Neutrophil (primary cell): ENCODE measurements around the gene FOXO1.

Experiments used
- H3K27ac ChIP-seq: fragments of 200-600 bp; sonication (generic); 2 replicates; pipeline ENCODE4 v1.5.1; 2016; ENCODE audit warnings: mild to moderate bottlenecking, moderate library complexity
- H3K27me3 ChIP-seq: fragments of 200-600 bp; sonication (generic); 2 replicates; pipeline ENCODE4 v1.6.0; 2016; ENCODE audit warnings: mild to moderate bottlenecking
- H3K36me3 ChIP-seq: fragments of 200-600 bp; sonication (generic); 2 replicates; pipeline ENCODE4 v1.5.1; 2017
- H3K4me1 ChIP-seq, 2 experiments: fragments of 200-600 bp in 1 of 2; sonication (generic) in 1 of 2; 1 replicate in 1 of 2; 2 replicates in 1 of 2; pipeline versions ENCODE4 v1.5.1 to v1.6.1; 2013 to 2016; ENCODE audit warnings: low read depth in 1 of 2, low read length in 1 of 2, mild to moderate bottlenecking in 1 of 2, moderate library complexity in 1 of 2; ENCODE audit not compliant: control insufficient read depth in 1 of 2, insufficient read depth in 1 of 2
- H3K4me3 ChIP-seq, 2 experiments: fragments of 200-600 bp in 1 of 2; sonication (generic) in 1 of 2; 1 replicate in 1 of 2; 2 replicates in 1 of 2; pipeline ENCODE4 v1.5.1; 2013 to 2016; ENCODE audit warnings: low read depth in 1 of 2, low read length in 1 of 2, mild to moderate bottlenecking in 1 of 2, moderate library complexity in 1 of 2
- H3K9me3 ChIP-seq: fragments of 200-600 bp; sonication (generic); 2 replicates; pipeline ENCODE4 v1.5.1; 2016
- CTCF ChIP-seq: fragments of 200-600 bp; sonication (generic); IDR thresholded peaks from 2 replicates; pipeline ENCODE4 v1.5.1; 2016; ENCODE audit warnings: antibody characterized with exemption

The FOXO1 gene

GRCh38 chr13:40596484-40596883, 70.0 kb downstream of the FOXO1 start:
- Histone ChIP-seq H3K4me3 (no peak overlapping the region), H3K4me1 (peaks cover under 1 to 4% of the 10 kb centered on the region in 2 experiments)

GRCh38 chr13:40595693-40596092, 70.7 kb downstream of the FOXO1 start:
- Histone ChIP-seq H3K9me3 (no peaks in the 10 kb centered on the region), H3K4me3 (no peak overlapping the region), H3K27ac (no peak overlapping the region)

More at GRCh38 chr13:40596484-40596883, 70.0 kb downstream of the FOXO1 start:
- no peaks in the 10 kb centered on the region for H3K27me3 ChIP-seq
- no peaks in the 10 kb centered on the region for H3K9me3 ChIP-seq
- H3K36me3 ChIP-seq, result no peaks in the 10 kb centered on the region
- no peak for TF ChIP-seq CTCF
- H3K27ac ChIP-seq, result no peak overlapping the region

GRCh38 chr13:40592035-40592434, 74.4 kb downstream of the FOXO1 start:
- H3K4me1 ChIP-seq, result peaks cover 44 to 49% of the 10 kb centered on the region in 2 experiments
- H3K36me3 ChIP-seq, result no peaks in the 10 kb centered on the region
- H3K27ac ChIP-seq, result no peak overlapping the region
- no peak for TF ChIP-seq CTCF
- no peaks in the 10 kb centered on the region for H3K9me3 ChIP-seq
- H3K4me3 ChIP-seq, result no peak overlapping the region
- no peaks in the 10 kb centered on the region for H3K27me3 ChIP-seq

More at GRCh38 chr13:40595693-40596092, 70.7 kb downstream of the FOXO1 start:
- TF ChIP-seq CTCF, result no peak
- no peaks in the 10 kb centered on the region for H3K36me3 ChIP-seq
- no peaks in the 10 kb centered on the region for H3K27me3 ChIP-seq
- peaks cover 8 to 12% of the 10 kb centered on the region in 2 experiments for H3K4me1 ChIP-seq

- Histone ChIP-seq H3K4me3 (no peak overlapping the region), H3K27ac (peak overlapping the region; percentile 80), H3K4me1 (peaks cover 54 to 58% of the 10 kb centered on the region in 2 experiments), H3K36me3 (no peaks in the 10 kb centered on the region), H3K27me3 (no peaks in the 10 kb centered on the region), H3K9me3 (no peaks in the 10 kb centered on the region)
- no peak for TF ChIP-seq CTCF
These were observed 75.3 kb downstream of the FOXO1 start for GRCh38 chr13:40591091-40591490.

- H3K4me3 ChIP-seq, result peak overlapping the region; percentile 6 to 13
- H3K27ac ChIP-seq, result peak overlapping the region; percentile 80
- no peaks in the 10 kb centered on the region for H3K9me3 ChIP-seq
- H3K36me3 ChIP-seq, result no peaks in the 10 kb centered on the region
- H3K4me1 ChIP-seq, result peaks cover 62 to 66% of the 10 kb centered on the region in 2 experiments
- no peaks in the 10 kb centered on the region for H3K27me3 ChIP-seq
- no peak for TF ChIP-seq CTCF
These were observed 76.2 kb downstream of the FOXO1 start for GRCh38 chr13:40590112-40590862.
